ENCODE measurements around the gene KLF11.
"Not testable (repeated sequence)": the region's sequence is repeated elsewhere in the genome, so short reads cannot be mapped to it uniquely, and the experiment has no call there.

Gene KLF11

GRCh38 chr2:10019602-10020400 is 23.5 kb upstream of the KLF11 start:
- no peak overlapping the region for H3K4me3 ChIP-seq (ENCODE audit: low read length)
- DNase-seq (ENCODE audit: low read depth, low spot score): no peak

GRCh38 chr2:10022041-10022421 is 21.3 kb upstream of the KLF11 start:
- DNase-seq (ENCODE audit: low read depth, low spot score): no peak
- no peak overlapping the region for H3K4me3 ChIP-seq (ENCODE audit: low read length)

GRCh38 chr2:10022445-10022844 is 20.9 kb upstream of the KLF11 start:
- DNase-seq (ENCODE audit: low read depth, low spot score): no peak
- no peak overlapping the region for H3K4me3 ChIP-seq (ENCODE audit: low read length)

- DNase-seq (ENCODE audit: low read depth, low spot score): no peak
- H3K4me3 ChIP-seq (ENCODE audit: low read length): no peak overlapping the region
Observed at GRCh38 chr2:10022966-10023662, 20.2 kb upstream of the KLF11 start.

- DNase-seq (ENCODE audit: low read depth, low spot score): no peak
- no peak overlapping the region for H3K4me3 ChIP-seq (ENCODE audit: low read length)
Observed at GRCh38 chr2:10026940-10027569, 16.3 kb upstream of the KLF11 start.

GRCh38 chr2:10027660-10028330 is 15.6 kb upstream of the KLF11 start:
- no peak for DNase-seq (ENCODE audit: low read depth, low spot score)
- H3K4me3 ChIP-seq (ENCODE audit: low read length): no peak overlapping the region

GRCh38 chr2:10028407-10028987 is 14.9 kb upstream of the KLF11 start:
- H3K4me3 ChIP-seq (ENCODE audit: low read length): no peak overlapping the region
- DNase-seq (ENCODE audit: low read depth, low spot score): no peak

- no peak overlapping the region for H3K4me3 ChIP-seq (ENCODE audit: low read length)
- no peak for DNase-seq (ENCODE audit: low read depth, low spot score)
Observed at GRCh38 chr2:10028988-10029874, 14.1 kb upstream of the KLF11 start.

GRCh38 chr2:10029875-10030223 is 13.5 kb upstream of the KLF11 start:
- H3K4me3 ChIP-seq (ENCODE audit: low read length): no peak overlapping the region
- DNase-seq (ENCODE audit: low read depth, low spot score): no peak

GRCh38 chr2:10030311-10030736 is 13.0 kb upstream of the KLF11 start:
- no peak overlapping the region for H3K4me3 ChIP-seq (ENCODE audit: low read length)

GRCh38 chr2:10030798-10031197 is 12.6 kb upstream of the KLF11 start:
- not testable (repeated sequence) for H3K4me3 ChIP-seq (ENCODE audit: low read length); DNase-seq (ENCODE audit: low read depth, low spot score)

More at GRCh38 chr2:10030311-10030736, 13.0 kb upstream of the KLF11 start:
- DNase-seq (ENCODE audit: low read depth, low spot score): no peak

- no peak for DNase-seq (ENCODE audit: low read depth, low spot score)
- H3K4me3 ChIP-seq (ENCODE audit: low read length): no peak overlapping the region
Observed at GRCh38 chr2:10031886-10032745, 11.2 kb upstream of the KLF11 start.

GRCh38 chr2:10032746-10033105 is 10.6 kb upstream of the KLF11 start:
- H3K4me3 ChIP-seq (ENCODE audit: low read length): no peak overlapping the region
- no peak for DNase-seq (ENCODE audit: low read depth, low spot score)

- no peak overlapping the region for H3K4me3 ChIP-seq (ENCODE audit: low read length)
- DNase-seq (ENCODE audit: low read depth, low spot score): no peak
Observed at GRCh38 chr2:10033251-10034006, 9.9 kb upstream of the KLF11 start.

GRCh38 chr2:10034333-10035052 is 8.9 kb upstream of the KLF11 start:
- no peak overlapping the region for H3K4me3 ChIP-seq (ENCODE audit: low read length)
- no peak for DNase-seq (ENCODE audit: low read depth, low spot score)

GRCh38 chr2:10035053-10035422 is 8.3 kb upstream of the KLF11 start:
- no peak overlapping the region for H3K4me3 ChIP-seq (ENCODE audit: low read length)

More at GRCh38 chr2:10035053-10035422, 8.3 kb upstream of the KLF11 start:
- DNase-seq (ENCODE audit: low read depth, low spot score): no peak

All from Jurkat, Clone E6-1 (cell line).